PC-9 (cell line): Measurements from ENCODE around the gene CKMT2. TPM values are rescaled to one million over a fixed set of nuclear protein-coding genes. Genes with fewer than 3 reads are reported as not detected.
A peak's percentile ranks its signal among the peaks of the same experiment; 100 is the strongest.

Source experiments
- Bru-seq: library from RNA; stranded (reverse); fragments of 400-500 nt; gene quantifications from one replicate; lab custom pipeline; 2021; lab: Mats Ljungman, UMichigan
- BruChase-seq, 2 experiments: library from RNA; stranded (reverse); fragments of 400-500 nt; gene quantifications; one replicate each; lab custom pipeline; 2021; lab: Mats Ljungman, UMichigan
- BruUV-seq: library from RNA; stranded (reverse); fragments of 400-500 nt; replicated peaks from 2 replicates; lab custom pipeline; 2021; lab: Mats Ljungman, UMichigan
- CTCF ChIA-PET: fragments of 300-600 bp; sonication (Branson Sonifier 250); formaldehyde crosslinking; loops from one replicate; lab custom pipeline; 2022; ENCODE audit warnings: antibody characterized with exemption; lab: Charles Lee
- POLR2A ChIA-PET: fragments of 300-600 bp; sonication (Branson Sonifier 250); formaldehyde crosslinking; loops from one replicate; lab custom pipeline; 2022; ENCODE audit warnings: antibody characterized with exemption; ENCODE audit not compliant: unreplicated experiment; lab: Charles Lee
- DNase-seq, 2 experiments: peaks; one replicate each; pipeline versions ENCODE4 v3.0.0 to v3.0.0-alpha.2; 2015 to 2022; ENCODE audit warnings: mixed read lengths in 1 of 2
- H2AFZ ChIP-seq: fragments of 200-600 bp; sonication (generic); 2 replicates; pipeline ENCODE4 v1.8.1; 2017; ENCODE audit warnings: antibody characterized with exemption
- H3F3A ChIP-seq: fragments of 200-600 bp; sonication (generic); 2 replicates; pipeline ENCODE4 v1.8.1; 2017; ENCODE audit warnings: antibody characterized with exemption, mild to moderate bottlenecking, low read depth; ENCODE audit not compliant: insufficient read depth
- H3K27ac ChIP-seq: fragments of 200-600 bp; sonication (generic); 2 replicates; pipeline ENCODE4 v1.6.1; 2016; ENCODE audit warnings: mixed run types
- H3K27me3 ChIP-seq: fragments of 200-600 bp; sonication (generic); 2 replicates; pipeline ENCODE4 v1.6.1; 2016; ENCODE audit warnings: low read depth, mixed run types; ENCODE audit not compliant: insufficient read depth
- H3K36me3 ChIP-seq: fragments of 200-600 bp; sonication (generic); 2 replicates; pipeline ENCODE4 v1.6.1; 2016; ENCODE audit warnings: low read depth, mixed run types
- H3K4me1 ChIP-seq: fragments of 200-600 bp; sonication (generic); replicated peaks from 2 replicates; pipeline ENCODE4 v1.6.1; 2016; ENCODE audit warnings: mixed run types; ENCODE audit not compliant: insufficient read depth
- H3K4me2 ChIP-seq: fragments of 200-600 bp; sonication (generic); 2 replicates; pipeline ENCODE4 v1.6.1; 2017; ENCODE audit warnings: mixed run types
- H3K4me3 ChIP-seq: fragments of 200-600 bp; sonication (generic); 2 replicates; pipeline ENCODE4 v1.6.1; 2016; ENCODE audit warnings: mixed run types
- H3K79me2 ChIP-seq: fragments of 200-600 bp; sonication (generic); 2 replicates; pipeline ENCODE4 v1.6.1; 2017; ENCODE audit warnings: low read depth, mixed run types
- H3K9me2 ChIP-seq: fragments of 200-600 bp; sonication (generic); 2 replicates; pipeline ENCODE4 v1.8.1; 2017; ENCODE audit warnings: mild to moderate bottlenecking; ENCODE audit not compliant: insufficient read depth
- H3K9me3 ChIP-seq: fragments of 200-600 bp; sonication (generic); 2 replicates; pipeline ENCODE4 v1.8.1; 2016; ENCODE audit warnings: low read depth; ENCODE audit not compliant: insufficient read depth
- H4K20me1 ChIP-seq: fragments of 200-600 bp; sonication (generic); 2 replicates; pipeline ENCODE4 v1.8.1; 2017; ENCODE audit not compliant: insufficient read depth
- EZH2 ChIP-seq: fragments of 200-600 bp; sonication (generic); IDR thresholded peaks from 2 replicates; pipeline ENCODE4 v1.8.0; 2017; ENCODE audit warnings: antibody characterized with exemption, low read depth
- intact Hi-C: fragments of 100-400 bp; cut with micrococcal nuclease; formaldehyde crosslinking; loops from one replicate; pipeline ENCODE4 v1.10.0; 2022; ENCODE audit not compliant: unreplicated experiment
- long read RNA-seq: library from polyadenylated mRNA; stranded (forward); transcript quantifications from one replicate; pipeline ENCODE4 v2.0.0, GENCODE V29; 2022
- total RNA-seq: library from RNA; stranded (reverse); gene quantifications from 2 replicates; pipeline ENCODE4 v1.2.3, GENCODE V29; 2021
- TF ChIP-seq, protein P1 (sequence below): fragments of 200-600 bp; sonication (generic); conservative IDR thresholded peaks from 2 replicates; pipeline ENCODE4 v1.6.1; 2017; ENCODE audit warnings: mixed run types, antibody characterized with exemption, mild to moderate bottlenecking, moderate library complexity

Gene CKMT2
- not detected in 2 replicates for total RNA-seq
- percentile 3 among the genes with signal in this experiment for Bru-seq, nascent RNA
- percentile 6 among the genes with signal in this experiment for BruChase-seq, experiment 1, labeled RNA remaining after a 2-hour chase
- percentile 7 among the genes with signal in this experiment for BruChase-seq, experiment 2, labeled RNA remaining after a 6-hour chase
- long read RNA-seq, partial matches to known transcripts = 0 of 29 reads
- long read RNA-seq, other reads (novel, unspliced or antisense) = 29 of 29 reads

DNA sequence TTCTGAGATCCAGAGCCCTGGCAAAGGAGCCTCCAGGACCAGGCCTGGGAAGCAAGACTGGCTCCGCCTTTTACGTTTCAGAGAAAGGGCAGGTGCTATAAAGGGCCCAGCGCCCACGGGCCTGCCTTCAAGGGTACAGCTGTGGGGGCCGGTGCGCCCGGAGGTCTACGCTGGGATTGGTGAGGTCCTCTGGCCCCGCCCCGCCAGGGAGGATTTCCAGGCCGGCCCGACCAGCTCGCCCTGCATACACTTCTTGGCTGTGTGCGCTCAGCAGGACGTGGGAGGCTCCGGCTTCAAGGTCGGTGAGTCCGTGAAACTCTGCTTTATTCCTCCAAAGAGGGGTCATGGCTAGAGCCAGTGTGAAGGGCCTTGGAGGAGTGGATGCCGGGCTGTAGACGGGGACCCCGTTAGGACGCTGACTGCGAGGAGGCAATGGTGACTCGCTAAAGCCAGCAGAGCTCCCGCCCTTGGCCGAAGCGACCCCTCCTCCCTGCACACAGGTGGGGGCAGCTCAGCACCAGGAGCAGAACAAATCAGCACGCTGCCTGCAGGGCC is at the start of gene CKMT2:
CKMT2 (plus strand) TSS at position 243 of the 555 bp plus-strand sequence. CDS start 17,811 bp downstream, outside the sequence.
- no peak for DNase-seq
- POLR2A ChIA-PET = no interaction called here
- CTCF ChIA-PET = no interaction called here
- no peak within 1 kb of the TSS for H3K27ac ChIP-seq
- TF ChIP-seq EZH2 = no peak
- TF ChIP-seq, protein P1, sequence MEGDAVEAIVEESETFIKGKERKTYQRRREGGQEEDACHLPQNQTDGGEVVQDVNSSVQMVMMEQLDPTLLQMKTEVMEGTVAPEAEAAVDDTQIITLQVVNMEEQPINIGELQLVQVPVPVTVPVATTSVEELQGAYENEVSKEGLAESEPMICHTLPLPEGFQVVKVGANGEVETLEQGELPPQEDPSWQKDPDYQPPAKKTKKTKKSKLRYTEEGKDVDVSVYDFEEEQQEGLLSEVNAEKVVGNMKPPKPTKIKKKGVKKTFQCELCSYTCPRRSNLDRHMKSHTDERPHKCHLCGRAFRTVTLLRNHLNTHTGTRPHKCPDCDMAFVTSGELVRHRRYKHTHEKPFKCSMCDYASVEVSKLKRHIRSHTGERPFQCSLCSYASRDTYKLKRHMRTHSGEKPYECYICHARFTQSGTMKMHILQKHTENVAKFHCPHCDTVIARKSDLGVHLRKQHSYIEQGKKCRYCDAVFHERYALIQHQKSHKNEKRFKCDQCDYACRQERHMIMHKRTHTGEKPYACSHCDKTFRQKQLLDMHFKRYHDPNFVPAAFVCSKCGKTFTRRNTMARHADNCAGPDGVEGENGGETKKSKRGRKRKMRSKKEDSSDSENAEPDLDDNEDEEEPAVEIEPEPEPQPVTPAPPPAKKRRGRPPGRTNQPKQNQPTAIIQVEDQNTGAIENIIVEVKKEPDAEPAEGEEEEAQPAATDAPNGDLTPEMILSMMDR = no peak
- H3K4me2 ChIP-seq = no peak within 1 kb of the TSS
- no peaks in the 10 kb centered on the region for H3K4me1 ChIP-seq
- no peaks in the 10 kb centered on the region for H3K79me2 ChIP-seq
- no peaks in the 10 kb centered on the region for H3K27me3 ChIP-seq
- intact Hi-C loops = no loop called here
- H4K20me1 ChIP-seq = no peaks in the 10 kb centered on the region
- no peak within 1 kb of the TSS for H2AFZ ChIP-seq
- no peaks in the 10 kb centered on the region for H3F3A ChIP-seq
- no TSS peak for BruUV-seq
- H3K36me3 ChIP-seq = no peaks in the 10 kb centered on the region
- H3K9me3 ChIP-seq = no peaks in the 10 kb centered on the region
- no peaks in the 10 kb centered on the region for H3K9me2 ChIP-seq
- H3K4me3 ChIP-seq = no peak within 1 kb of the TSS

DNA sequence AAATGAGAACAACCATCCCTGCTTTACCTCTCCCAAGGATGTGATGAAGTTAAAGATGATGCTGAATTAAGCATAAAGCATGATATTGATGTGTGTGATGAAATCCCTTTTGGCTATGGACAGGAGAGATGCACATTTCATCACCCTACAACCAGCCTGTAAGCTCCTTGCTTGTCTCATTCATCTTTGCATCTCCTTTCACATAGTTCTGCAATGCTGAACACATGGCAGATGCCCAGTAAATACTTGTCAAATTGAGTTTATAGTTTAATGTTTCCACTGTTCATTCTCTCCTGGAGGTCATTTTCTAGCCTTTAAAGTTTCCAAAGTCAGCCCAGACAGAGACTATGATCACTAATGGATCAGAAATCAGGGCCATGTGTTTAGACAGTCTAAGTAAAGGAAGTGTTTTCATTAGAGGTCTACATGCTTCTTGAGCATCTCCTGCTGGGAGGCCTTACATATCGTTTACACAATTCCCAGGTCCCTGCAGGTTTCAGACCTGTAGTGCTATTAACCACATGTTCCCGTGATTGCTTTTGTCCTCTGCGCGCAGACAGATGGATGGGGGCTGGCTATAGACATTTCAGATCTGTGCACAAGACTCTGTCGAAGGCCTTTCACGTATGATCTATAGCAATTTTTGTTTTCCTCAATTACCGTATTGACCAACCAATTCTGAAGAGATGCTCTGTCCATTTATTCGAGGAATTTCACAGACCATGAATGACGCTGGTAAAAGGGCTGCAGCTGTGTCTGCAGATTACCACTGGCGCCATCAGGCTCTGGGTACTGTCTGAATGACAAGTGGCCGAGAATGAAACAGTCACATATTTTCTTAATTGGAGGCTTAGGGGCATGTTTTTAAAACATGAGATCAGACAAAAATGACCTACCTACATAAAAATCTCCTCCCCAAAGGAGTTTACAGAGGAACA is 49.0 kb upstream of the CKMT2 start:
- intact Hi-C loops = no loop called here
- DNase-seq = no peak
- ChIA-PET CTCF (no interaction called here), POLR2A (no interaction called here)
- Histone ChIP-seq H3K9me3 (no peaks in the 10 kb centered on the region), H2AFZ (no peak overlapping the region), H3K79me2 (no peaks in the 10 kb centered on the region), H3F3A (no peaks in the 10 kb centered on the region), H3K4me1 (no peaks in the 10 kb centered on the region), H3K9me2 (no peaks in the 10 kb centered on the region), H3K27me3 (no peaks in the 10 kb centered on the region), H4K20me1 (no peaks in the 10 kb centered on the region), H3K27ac (no peak overlapping the region), H3K4me2 (no peak overlapping the region), H3K4me3 (no peak overlapping the region), H3K36me3 (no peaks in the 10 kb centered on the region)
- no TSS peak for BruUV-seq
- TF ChIP-seq EZH2 = no peak
- TF ChIP-seq, protein P1 = no peak

DNA sequence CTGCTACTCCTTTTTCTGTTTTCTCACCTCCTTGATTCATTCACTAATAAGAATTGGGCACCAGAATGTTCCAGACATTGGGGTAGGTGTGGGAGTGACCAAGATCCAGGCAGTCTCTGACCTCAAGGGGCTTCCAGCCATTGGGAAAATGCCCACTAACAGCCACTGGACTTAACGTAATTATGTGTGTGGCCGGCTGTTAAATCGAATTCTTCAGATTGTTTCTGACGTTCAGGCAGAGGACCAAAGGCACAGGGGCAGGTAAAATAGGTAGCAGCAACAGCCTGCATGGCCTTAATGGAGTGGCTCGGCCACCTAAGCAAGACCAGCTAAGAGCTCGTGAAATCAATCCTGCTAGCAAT is 48.4 kb upstream of the CKMT2 start:
- no peaks in the 10 kb centered on the region for H3K9me3 ChIP-seq
- no peak overlapping the region for H3K27ac ChIP-seq
- H2AFZ ChIP-seq = no peak overlapping the region
- TF ChIP-seq, protein P1 = no peak
- TF ChIP-seq EZH2 = no peak
- no peaks in the 10 kb centered on the region for H3K9me2 ChIP-seq
- H3K79me2 ChIP-seq = no peaks in the 10 kb centered on the region
- intact Hi-C loops = no loop called here
- H4K20me1 ChIP-seq = no peaks in the 10 kb centered on the region
- H3K4me2 ChIP-seq = no peak overlapping the region
- no peaks in the 10 kb centered on the region for H3K27me3 ChIP-seq
- no peaks in the 10 kb centered on the region for H3K36me3 ChIP-seq
- no TSS peak for BruUV-seq
- no peak overlapping the region for H3K4me3 ChIP-seq
- DNase-seq = no peak
- H3K4me1 ChIP-seq = no peaks in the 10 kb centered on the region
- no peaks in the 10 kb centered on the region for H3F3A ChIP-seq
- ChIA-PET CTCF (no interaction called here), POLR2A (no interaction called here)
